ENCODE measurements around the gene TMEM187.

The TMEM187 gene

DNA sequence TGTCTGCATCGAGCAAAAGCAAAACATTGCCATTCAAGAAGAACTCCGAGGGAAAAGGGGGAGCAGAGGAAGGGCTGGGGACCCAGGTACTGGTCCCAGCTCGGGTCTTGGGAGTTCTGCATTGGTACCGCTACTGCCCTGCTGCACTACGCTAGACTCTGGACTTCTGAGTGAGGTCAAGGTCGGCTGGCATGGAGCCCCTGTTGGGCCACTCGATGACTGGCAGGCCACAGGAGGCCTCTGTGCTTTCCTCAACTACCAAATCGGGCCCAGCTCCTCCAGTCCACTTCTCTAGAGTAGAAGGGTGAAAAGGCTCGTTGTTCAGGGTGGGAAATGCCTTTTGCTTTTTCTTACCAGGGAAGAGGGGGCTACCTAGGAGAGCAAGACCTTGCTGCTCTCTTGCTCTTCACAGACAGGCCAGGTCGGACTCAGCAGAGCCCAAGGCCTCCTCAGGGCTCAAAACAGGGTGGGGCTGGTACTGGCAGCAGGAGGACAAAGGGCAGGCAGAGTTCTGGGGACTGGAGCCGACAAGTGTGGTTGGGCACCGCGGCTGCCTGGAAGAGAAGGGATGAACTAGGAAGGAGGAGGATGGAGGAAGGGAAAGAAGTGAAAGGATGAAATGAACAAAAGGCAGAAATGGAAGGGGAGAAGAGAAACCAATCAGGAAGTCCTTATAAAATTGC is 56.1 kb downstream of the TMEM187 start:
- FAIRE-seq (no peak), DNase-seq (ENCODE audit: insufficient read length, low spot score) (no peak)
- TF ChIP-seq POLR2AphosphoS5 (IDR thresholded peaks at IDR 0.05; ENCODE audit: low read depth, low read length) (no peak), SPI1 (IDR thresholded peaks at IDR 0.05; ENCODE audit: low read depth, low read length) (no peak), POU2F2 (IDR thresholded peaks at IDR 0.05; ENCODE audit: low read depth, low read length) (no peak), PAX5 (IDR thresholded peaks at IDR 0.05; ENCODE audit: insufficient read depth, low read length, severe bottlenecking) (no peak), TAF1 (IDR thresholded peaks at IDR 0.05; ENCODE audit: low read depth, low read length) (no peak), POLR2A (IDR thresholded peaks at IDR 0.05; ENCODE audit: low read depth, low read length) (no peak)

DNA sequence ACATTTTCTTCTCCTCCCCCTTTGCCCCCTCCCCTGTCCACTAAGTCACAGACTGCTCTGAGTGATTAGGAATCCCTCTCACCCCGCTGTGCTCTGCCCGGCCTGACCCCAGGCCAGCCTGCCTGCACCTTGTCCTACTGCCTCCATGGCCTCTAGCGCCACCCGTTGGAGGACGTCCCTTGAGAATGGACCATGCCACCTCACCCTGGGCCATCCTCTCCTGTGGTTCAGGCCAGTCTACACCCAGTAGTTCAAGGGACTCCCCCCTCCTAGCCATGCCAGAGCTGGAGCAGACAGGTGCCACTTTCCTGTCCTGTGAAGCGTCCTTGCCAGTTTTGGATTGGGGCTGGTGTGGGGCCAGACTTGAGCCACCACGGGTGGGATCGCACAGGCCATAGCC is 56.9 kb downstream of the TMEM187 start:
- no peak for DNase-seq (ENCODE audit: insufficient read length, low spot score)
- TF ChIP-seq PAX5 (IDR thresholded peaks at IDR 0.05; ENCODE audit: insufficient read depth, low read length, severe bottlenecking) (no peak), POU2F2 (IDR thresholded peaks at IDR 0.05; ENCODE audit: low read depth, low read length) (no peak), SPI1 (IDR thresholded peaks at IDR 0.05; ENCODE audit: low read depth, low read length) (no peak), POLR2A (IDR thresholded peaks at IDR 0.05; ENCODE audit: low read depth, low read length) (no peak), POLR2AphosphoS5 (IDR thresholded peaks at IDR 0.05; ENCODE audit: low read depth, low read length) (no peak), TAF1 (IDR thresholded peaks at IDR 0.05; ENCODE audit: low read depth, low read length) (no peak)
- no peak for FAIRE-seq

DNA sequence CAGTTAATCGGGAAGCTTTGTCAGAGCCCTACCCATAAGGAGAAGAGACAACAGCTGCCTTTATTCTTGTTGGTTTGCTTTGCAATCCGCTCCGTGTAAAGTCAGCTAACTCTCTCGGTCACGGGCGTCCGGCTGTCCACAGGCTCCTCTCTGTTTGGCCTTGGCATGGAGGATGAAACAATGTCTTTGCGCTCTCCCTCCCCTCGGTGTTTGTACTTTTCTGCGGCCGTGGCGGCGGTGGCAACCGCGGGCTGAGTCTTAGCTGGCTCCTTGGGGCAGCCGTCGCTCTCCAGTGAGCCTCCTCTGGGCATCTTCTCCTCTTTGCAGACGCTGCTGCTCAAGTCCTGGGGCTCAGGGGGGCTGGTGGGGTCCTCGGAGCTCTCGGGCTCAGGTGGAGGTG is 57.7 kb downstream of the TMEM187 start:
- DNase-seq (ENCODE audit: insufficient read length, low spot score), result no peak
- TF ChIP-seq TAF1 (IDR thresholded peaks at IDR 0.05; ENCODE audit: low read depth, low read length) (no peak), SPI1 (IDR thresholded peaks at IDR 0.05; ENCODE audit: low read depth, low read length) (no peak), PAX5 (IDR thresholded peaks at IDR 0.05; ENCODE audit: insufficient read depth, low read length, severe bottlenecking) (no peak), POLR2A (IDR thresholded peaks at IDR 0.05; ENCODE audit: low read depth, low read length) (no peak), POU2F2 (IDR thresholded peaks at IDR 0.05; ENCODE audit: low read depth, low read length) (no peak), POLR2AphosphoS5 (IDR thresholded peaks at IDR 0.05; ENCODE audit: low read depth, low read length) (no peak)
- no peak for FAIRE-seq

DNA sequence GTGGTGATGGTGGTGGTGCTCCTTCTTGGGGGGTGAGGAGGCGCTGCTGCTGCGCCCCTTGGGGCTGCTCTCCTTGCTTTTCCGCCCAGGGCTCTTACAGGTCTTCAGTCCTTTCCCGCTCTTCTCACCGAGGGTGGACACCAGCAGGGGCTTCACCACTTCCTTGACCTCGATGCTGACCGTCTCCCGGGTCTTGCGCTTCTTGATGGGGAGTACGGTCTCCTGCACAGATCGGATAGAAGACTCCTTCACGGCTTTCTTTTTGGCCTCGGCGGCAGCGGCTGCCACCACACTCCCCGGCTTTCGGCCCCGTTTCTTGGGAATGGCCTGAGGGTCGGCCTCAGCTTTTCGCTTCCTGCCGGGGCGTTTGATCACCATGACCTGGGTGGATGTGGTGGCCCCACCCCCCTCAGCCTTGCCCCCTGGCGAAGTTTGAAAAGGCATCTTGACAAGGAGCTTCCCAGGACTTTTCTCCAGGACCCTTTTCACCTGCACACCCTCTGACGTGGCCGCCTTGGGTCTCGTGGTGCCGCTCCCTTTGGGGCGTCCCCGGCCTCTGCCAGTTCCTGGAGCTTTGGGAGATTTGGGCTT is 58.3 kb downstream of the TMEM187 start:
- no peak for TF ChIP-seq POU2F2 (IDR thresholded peaks at IDR 0.05; ENCODE audit: low read depth, low read length)
- no peak for TF ChIP-seq SPI1 (IDR thresholded peaks at IDR 0.05; ENCODE audit: low read depth, low read length)
- no peak for TF ChIP-seq TAF1 (IDR thresholded peaks at IDR 0.05; ENCODE audit: low read depth, low read length)
- TF ChIP-seq POLR2AphosphoS5 (IDR thresholded peaks at IDR 0.05; ENCODE audit: low read depth, low read length), result no peak
- TF ChIP-seq POLR2A (IDR thresholded peaks at IDR 0.05; ENCODE audit: low read depth, low read length), result no peak
- TF ChIP-seq PAX5 (IDR thresholded peaks at IDR 0.05; ENCODE audit: insufficient read depth, low read length, severe bottlenecking), result no peak
- DNase-seq (ENCODE audit: insufficient read length, low spot score), result no peak
- no peak for FAIRE-seq

DNA sequence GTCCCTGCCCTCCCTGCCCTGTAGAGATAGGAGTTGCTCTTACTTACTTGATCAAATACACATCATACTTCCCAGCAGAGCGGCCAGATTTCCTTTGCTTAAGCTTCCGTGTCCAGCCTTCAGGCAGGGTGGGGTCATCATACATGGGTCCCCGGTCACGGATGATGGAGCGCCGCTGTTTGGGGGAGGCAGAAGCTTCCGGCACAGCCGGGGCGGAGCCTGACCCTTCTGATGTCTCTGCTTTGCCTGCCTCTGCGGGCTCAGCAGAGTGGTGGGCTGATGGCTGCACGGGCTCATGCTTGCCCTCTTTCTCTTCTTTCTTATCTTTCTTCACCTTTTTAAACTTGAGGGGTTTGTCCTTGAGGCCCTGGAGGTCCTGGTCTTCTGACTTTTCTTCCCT is 59.6 kb downstream of the TMEM187 start:
- FAIRE-seq, result no peak
- DNase-seq (ENCODE audit: insufficient read length, low spot score), result no peak

DNA sequence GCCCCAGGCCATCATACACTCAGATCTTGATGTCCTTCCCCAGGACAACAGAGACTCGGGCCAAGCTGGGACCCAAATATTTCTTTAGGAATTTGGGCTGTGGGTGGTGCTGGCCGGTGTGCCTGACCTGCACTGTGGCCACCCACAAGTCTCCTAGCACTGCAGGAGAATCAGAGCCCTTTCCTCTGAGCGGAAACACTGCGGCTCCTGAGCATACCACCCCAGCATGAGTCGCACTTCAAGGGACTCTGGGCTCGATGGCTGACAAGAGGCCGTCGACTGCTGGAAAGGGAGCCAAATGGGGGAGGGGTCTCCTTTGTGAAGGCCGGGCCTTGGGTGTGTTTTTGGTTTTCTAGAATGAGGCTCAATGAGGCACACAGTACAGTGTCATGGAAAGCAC is 60.1 kb downstream of the TMEM187 start:
- TF ChIP-seq POU2F2 (IDR thresholded peaks at IDR 0.05; ENCODE audit: low read depth, low read length), result no peak
- no peak for TF ChIP-seq POLR2A (IDR thresholded peaks at IDR 0.05; ENCODE audit: low read depth, low read length)
- TF ChIP-seq PAX5 (IDR thresholded peaks at IDR 0.05; ENCODE audit: insufficient read depth, low read length, severe bottlenecking), result no peak
- TF ChIP-seq POLR2AphosphoS5 (IDR thresholded peaks at IDR 0.05; ENCODE audit: low read depth, low read length), result no peak
- TF ChIP-seq TAF1 (IDR thresholded peaks at IDR 0.05; ENCODE audit: low read depth, low read length), result no peak
- no peak for TF ChIP-seq SPI1 (IDR thresholded peaks at IDR 0.05; ENCODE audit: low read depth, low read length)
- DNase-seq (ENCODE audit: insufficient read length, low spot score) (no peak), FAIRE-seq (no peak)

More for the DNA sequence above, 59.6 kb downstream of the TMEM187 start:
- no peak for TF ChIP-seq PAX5 (IDR thresholded peaks at IDR 0.05; ENCODE audit: insufficient read depth, low read length, severe bottlenecking)
- TF ChIP-seq POLR2A (IDR thresholded peaks at IDR 0.05; ENCODE audit: low read depth, low read length), result no peak
- no peak for TF ChIP-seq POU2F2 (IDR thresholded peaks at IDR 0.05; ENCODE audit: low read depth, low read length)
- TF ChIP-seq TAF1 (IDR thresholded peaks at IDR 0.05; ENCODE audit: low read depth, low read length), result no peak
- no peak for TF ChIP-seq SPI1 (IDR thresholded peaks at IDR 0.05; ENCODE audit: low read depth, low read length)
- no peak for TF ChIP-seq POLR2AphosphoS5 (IDR thresholded peaks at IDR 0.05; ENCODE audit: low read depth, low read length)
